IMR-90 (cell line): ENCODE measurements around the gene HLA-E. TPM values are rescaled to one million over a fixed set of nuclear protein-coding genes. Genes with fewer than 3 reads are reported as not detected.

Experiments
- ATAC-seq: fragments of 200-7000 bp; cut with Tn5 transposase; 2 replicates; pipeline ENCODE4 v1.9.1; 2020; ENCODE audit warnings: low read depth, mild to moderate bottlenecking, moderate library complexity
- BruUV-seq: library from RNA; stranded (reverse); fragments of 400-500 nt; replicated peaks from 2 replicates; lab custom pipeline; 2021; lab: Mats Ljungman, UMichigan
- CTCF ChIA-PET: fragments of 300-600 bp; formaldehyde crosslinking; extraction: SDS; loops from one replicate; lab custom pipeline; 2021; ENCODE audit warnings: antibody characterized with exemption; lab: Yijun Ruan, JAX
- POLR2A ChIA-PET: fragments of 300-600 bp; sonication (Branson Sonifier 250); formaldehyde crosslinking; loops from one replicate; lab custom pipeline; 2022; ENCODE audit warnings: antibody characterized with exemption; ENCODE audit not compliant: unreplicated experiment; lab: Charles Lee
- DNase-seq: peaks from one replicate; pipeline ENCODE4 v3.0.0; 2013
- H2AFZ ChIP-seq: replicated peaks from 2 replicates; pipeline ENCODE3; 2013; ENCODE audit warnings: low read length, mild to moderate bottlenecking; ENCODE audit not compliant: poor library complexity
- H2AK5ac ChIP-seq: 2 replicates; pipeline ENCODE4 v1.6.1; 2013; ENCODE audit warnings: low read depth, low read length, inconsistent platforms
- H2AK9ac ChIP-seq: replicated peaks from 2 replicates; pipeline ENCODE3; 2013; ENCODE audit warnings: mild to moderate bottlenecking, low read depth, low read length, moderate library complexity; ENCODE audit not compliant: poor library complexity
- H2BK120ac ChIP-seq: 2 replicates; pipeline ENCODE4 v1.6.1; 2013; ENCODE audit warnings: low read depth, low read length, inconsistent platforms
- H2BK15ac ChIP-seq: 3 replicates; pipeline ENCODE4 v1.6.1; 2013; ENCODE audit warnings: low read depth, low read length, inconsistent platforms
- H2BK20ac ChIP-seq: 2 replicates; pipeline ENCODE4 v1.6.1; 2013; ENCODE audit warnings: low read depth, mild to moderate bottlenecking, inconsistent platforms, low read length, moderate library complexity
- H2BK5ac ChIP-seq: 2 replicates; pipeline ENCODE4 v1.6.1; 2013; ENCODE audit warnings: mild to moderate bottlenecking, low read depth, low read length, inconsistent platforms; ENCODE audit not compliant: poor library complexity, severe bottlenecking
- H3K14ac ChIP-seq: replicated peaks from 2 replicates; pipeline ENCODE4 v1.6.1; 2013; ENCODE audit warnings: low read depth, low read length, inconsistent platforms
- H3K18ac ChIP-seq: 2 replicates; pipeline ENCODE4 v1.6.1; 2013; ENCODE audit warnings: low read depth, low read length, control low read depth
- H3K23ac ChIP-seq: 2 replicates; pipeline ENCODE4 v1.6.1; 2013; ENCODE audit warnings: low read depth, low read length, inconsistent platforms
- H3K27ac ChIP-seq: 2 replicates; pipeline ENCODE4 v1.5.1; 2013; ENCODE audit warnings: mild to moderate bottlenecking, control low read depth, low read length; ENCODE audit not compliant: insufficient read depth
- H3K27me3 ChIP-seq: 2 replicates; pipeline ENCODE4 v1.6.1; 2013; ENCODE audit warnings: low read length; ENCODE audit not compliant: control insufficient read depth, insufficient read depth
- H3K36me3 ChIP-seq: 2 replicates; pipeline ENCODE4 v1.6.1; 2013; ENCODE audit warnings: low read length, mixed read lengths; ENCODE audit not compliant: control insufficient read depth, insufficient read depth
- H3K4ac ChIP-seq: 2 replicates; pipeline ENCODE4 v1.6.1; 2013; ENCODE audit warnings: low read depth, low read length, inconsistent platforms
- H3K4me1 ChIP-seq: 2 replicates; pipeline ENCODE4 v1.6.1; 2013; ENCODE audit warnings: low read length, mixed read lengths; ENCODE audit not compliant: control insufficient read depth, insufficient read depth
- H3K4me2 ChIP-seq: 2 replicates; pipeline ENCODE4 v1.6.1; 2013; ENCODE audit warnings: low read depth, mild to moderate bottlenecking, control low read depth, low read length, moderate library complexity
- H3K4me3 ChIP-seq: 2 replicates; pipeline ENCODE4 v1.5.1; 2013; ENCODE audit warnings: low read depth, mild to moderate bottlenecking, control low read depth, low read length, moderate library complexity; ENCODE audit not compliant: insufficient read depth
- H3K56ac ChIP-seq: 2 replicates; pipeline ENCODE4 v1.6.1; 2013; ENCODE audit warnings: low read length, inconsistent platforms; ENCODE audit not compliant: insufficient read depth; ENCODE audit errors: extremely low read depth
- H3K79me1 ChIP-seq, 2 experiments: 2 replicates each; pipeline ENCODE4 v1.6.1; 2013; ENCODE audit warnings: low read length in 2 of 2, inconsistent platforms in 1 of 2, low read depth in 1 of 2
- H3K9ac ChIP-seq: 2 replicates; pipeline ENCODE4 v1.6.1; 2013; ENCODE audit warnings: low read depth, low read length, control low read depth
- H3K9me1 ChIP-seq: 2 replicates; pipeline ENCODE4 v1.6.1; 2013; ENCODE audit warnings: low read length, inconsistent platforms; ENCODE audit not compliant: insufficient read depth
- H3K9me3 ChIP-seq: 2 replicates; pipeline ENCODE4 v1.6.1; 2013; ENCODE audit warnings: low read length; ENCODE audit not compliant: control insufficient read depth, insufficient read depth
- H4K20me1 ChIP-seq: 2 replicates; pipeline ENCODE4 v1.6.1; 2013; ENCODE audit warnings: low read length, inconsistent platforms; ENCODE audit not compliant: insufficient read depth
- H4K5ac ChIP-seq: 2 replicates; pipeline ENCODE4 v1.6.1; 2013; ENCODE audit warnings: mild to moderate bottlenecking, low read depth, low read length, control low read depth
- H4K8ac ChIP-seq, 2 experiments: 2 replicates each; pipeline ENCODE4 v1.6.1; 2013; ENCODE audit warnings: low read depth in 2 of 2, low read length in 2 of 2, control low read depth in 1 of 2, inconsistent platforms in 1 of 2
- H4K91ac ChIP-seq: 2 replicates; pipeline ENCODE4 v1.6.1; 2013; ENCODE audit warnings: low read depth, low read length, inconsistent platforms; ENCODE audit not compliant: insufficient read depth
- BHLHE40 ChIP-seq: fragments of 150-350 bp; IDR thresholded peaks from 2 replicates; pipeline ENCODE4 v1.6.1; 2016; ENCODE audit warnings: mild to moderate bottlenecking, low read depth, low read length
- CEBPB ChIP-seq: IDR thresholded peaks from 2 replicates; pipeline ENCODE4 v1.6.1; 2012; ENCODE audit warnings: low read depth, low read length, improper control_type of control experiment
- CHD1 ChIP-seq: IDR thresholded peaks from 2 replicates; pipeline ENCODE4 v1.6.1; 2012; ENCODE audit warnings: low read depth, low read length, improper control_type of control experiment
- ELK1 ChIP-seq: fragments of 150-350 bp; IDR thresholded peaks from 2 replicates; pipeline ENCODE4 v1.6.1; 2016; ENCODE audit warnings: low read depth, mild to moderate bottlenecking, low read length, moderate library complexity, borderline replicate concordance
- FOS ChIP-seq: fragments of 150-350 bp; IDR thresholded peaks from 2 replicates; pipeline ENCODE4 v1.6.1; 2016; ENCODE audit warnings: low read depth, low read length
- MAFK ChIP-seq: IDR thresholded peaks from 2 replicates; pipeline ENCODE4 v1.6.1; 2012; ENCODE audit warnings: low read depth, low read length, improper control_type of control experiment
- MAZ ChIP-seq: IDR thresholded peaks from 2 replicates; pipeline ENCODE4 v1.6.1; 2012; ENCODE audit warnings: low read depth, mild to moderate bottlenecking, low read length, improper control_type of control experiment, moderate library complexity, borderline replicate concordance
- MXI1 ChIP-seq: IDR thresholded peaks from 2 replicates; pipeline ENCODE4 v1.6.1; 2012; ENCODE audit warnings: low read depth, mild to moderate bottlenecking, low read length, moderate library complexity, borderline replicate concordance
- NFE2L2 ChIP-seq: fragments of 150-350 bp; IDR thresholded peaks from 2 replicates; pipeline ENCODE4 v1.6.1; 2016; ENCODE audit warnings: low read depth, mild to moderate bottlenecking, low read length
- POLR2A ChIP-seq: IDR thresholded peaks from 2 replicates; pipeline ENCODE4 v1.6.1; 2012; ENCODE audit warnings: mild to moderate bottlenecking, low read depth, low read length
- RAD21 ChIP-seq: IDR thresholded peaks from 2 replicates; pipeline ENCODE4 v1.6.1; 2012; ENCODE audit warnings: low read length, improper control_type of control experiment
- RCOR1 ChIP-seq: IDR thresholded peaks from 2 replicates; pipeline ENCODE4 v1.6.1; 2012; ENCODE audit warnings: mild to moderate bottlenecking, low read length, improper control_type of control experiment; ENCODE audit not compliant: insufficient replicate concordance
- RFX5 ChIP-seq: IDR thresholded peaks from 2 replicates; pipeline ENCODE4 v1.8.0; 2012; ENCODE audit warnings: low read depth, mild to moderate bottlenecking, low read length, moderate library complexity
- SMC3 ChIP-seq: fragments of 150-350 bp; IDR thresholded peaks from 2 replicates; pipeline ENCODE4 v1.6.1; 2016; ENCODE audit warnings: low read depth, mild to moderate bottlenecking, antibody characterized with exemption, low read length, moderate library complexity
- USF2 ChIP-seq: fragments of 150-350 bp; IDR thresholded peaks from 2 replicates; pipeline ENCODE4 v1.6.1; 2017; ENCODE audit warnings: mild to moderate bottlenecking, antibody characterized with exemption, low read length, low read depth
- WGBS, 2 experiments: methylation state at CpG; one replicate each; pipeline versions ENCODE4 v1.1.5 to v1.1.7; 2013; ENCODE audit warnings: missing lambda C conversion rate in 2 of 2; ENCODE audit not compliant: insufficient read length in 1 of 2; ENCODE audit errors: extremely low coverage in 2 of 2; 5-methylcytosine and 5-hydroxymethylcytosine counted together
- dilution Hi-C: fragments of 300-500 bp; cut with HindIII; formaldehyde crosslinking; loops from one replicate; pipeline ENCODE4 v1.14.3; 2018; ENCODE audit warnings: low sequenced_read_pairs; ENCODE audit not compliant: unreplicated experiment
- in situ Hi-C: fragments of 300-500 bp; cut with MboI; formaldehyde crosslinking; loops from 3 replicates; pipeline ENCODE4 v1.14.3; 2019; ENCODE audit warnings: low sequenced_read_pairs, inconsistent platforms, mixed read lengths
- intact Hi-C: fragments of 100-400 bp; cut with micrococcal nuclease; formaldehyde crosslinking; loops from 2 replicates; pipeline ENCODE4 v1.10.0; 2022
- polyA plus RNA-seq, 3 experiments: library from polyadenylated mRNA; depleted of rRNA; stranded (reverse); fragments of >200 nt; gene quantifications; 2 replicates each; pipeline ENCODE4 v1.2.3, GENCODE V29; 2012; ENCODE audit warnings: low replicate concordance in 1 of 3
- total RNA-seq: library from RNA; depleted of rRNA; stranded (reverse); fragments of >200 nt; gene quantifications from 2 replicates; pipeline ENCODE4 v1.2.3, GENCODE V29; 2012
- TF ChIP-seq, protein P1 (sequence below): conservative IDR thresholded peaks from 2 replicates; pipeline ENCODE4 v1.5.1; 2012; ENCODE audit warnings: mild to moderate bottlenecking, low read depth, low read length, improper control_type of control experiment

The HLA-E gene
- total and polyA plus RNA-seq, 2 of the 4 experiments (the other 2 are of a cell fraction) = 83.6 to 84.8 TPM

DNA sequence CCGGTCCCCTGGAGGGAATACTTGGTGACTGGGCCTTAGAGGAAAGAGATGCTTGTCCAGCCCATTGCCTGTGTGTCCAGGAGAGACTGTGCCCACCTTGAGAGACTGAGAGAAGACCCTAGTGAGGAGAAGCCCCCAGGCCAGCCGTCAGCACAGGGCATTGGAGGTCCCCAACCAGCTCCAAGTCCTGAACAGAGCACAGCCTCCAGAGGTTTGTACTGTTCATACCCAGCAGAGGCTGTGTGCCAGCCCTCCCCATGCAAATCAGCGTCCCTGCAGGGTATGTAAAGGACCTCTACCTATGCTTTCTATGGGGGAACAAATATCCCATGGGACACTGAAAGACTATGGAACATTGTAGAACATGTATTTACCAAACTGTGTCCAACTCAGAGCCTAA lies 8.4 kb downstream of the HLA-E start:
- Histone ChIP-seq H2AK5ac (no peak overlapping the region), H3K27ac (no peak overlapping the region), H4K5ac (no peak overlapping the region), H3K4me2 (no peak overlapping the region), H3K4ac (0 out of 2 replicates have a peak overlapping the region, but pooled peaks have one; percentile 0), H3K4me1 (peaks cover 9% of the 10 kb centered on the region), H3K18ac (no peak overlapping the region), H3K14ac (no peak overlapping the region), H4K91ac (no peak overlapping the region), H2AK9ac (no peak overlapping the region), H3K36me3 (peaks cover 6% of the 10 kb centered on the region), H3K4me3 (no peak overlapping the region), H2AFZ (peak overlapping the region; percentile 41), H4K8ac (no peak overlapping the region), H2BK120ac (no peak overlapping the region), H3K9me1 (peaks cover 6% of the 10 kb centered on the region; the same call in 1 of the 2 replicates), H2BK20ac (no peak overlapping the region), H3K27me3 (no peaks in the 10 kb centered on the region), H4K20me1 (peaks cover 6% of the 10 kb centered on the region; the same call in 1 of the 2 replicates), H3K23ac (no peak overlapping the region), H3K9ac (no peak overlapping the region), H3K56ac (no peak overlapping the region), H2BK5ac (no peak overlapping the region), H3K9me3 (no peaks in the 10 kb centered on the region), H2BK15ac (no peak overlapping the region; the same call in 2 of the 3 replicates), H3K79me1 (peaks cover 0 to 2% of the 10 kb centered on the region in 2 experiments; a peak in 2 of 4 replicates)
- POLR2A ChIA-PET = no interaction called here
- dilution Hi-C loops (no loop called here), in situ Hi-C loops (loop anchor here (25.0 kb wide), 1 partner anchor 590 kb away; no protein-coding TSS in a partner anchor), intact Hi-C loops (no loop called here)
- CTCF ChIA-PET = no interaction called here
- TF ChIP-seq MAZ (no peak), POLR2A (no peak), USF2 (no peak), FOS (no peak), RCOR1 (no peak), MAFK (no peak), CHD1 (no peak), ELK1 (no peak), BHLHE40 (no peak), NFE2L2 (no peak), CEBPB (no peak), SMC3 (no peak), RAD21 (no peak), MXI1 (no peak), RFX5 (no peak)
- TF ChIP-seq, protein P1, sequence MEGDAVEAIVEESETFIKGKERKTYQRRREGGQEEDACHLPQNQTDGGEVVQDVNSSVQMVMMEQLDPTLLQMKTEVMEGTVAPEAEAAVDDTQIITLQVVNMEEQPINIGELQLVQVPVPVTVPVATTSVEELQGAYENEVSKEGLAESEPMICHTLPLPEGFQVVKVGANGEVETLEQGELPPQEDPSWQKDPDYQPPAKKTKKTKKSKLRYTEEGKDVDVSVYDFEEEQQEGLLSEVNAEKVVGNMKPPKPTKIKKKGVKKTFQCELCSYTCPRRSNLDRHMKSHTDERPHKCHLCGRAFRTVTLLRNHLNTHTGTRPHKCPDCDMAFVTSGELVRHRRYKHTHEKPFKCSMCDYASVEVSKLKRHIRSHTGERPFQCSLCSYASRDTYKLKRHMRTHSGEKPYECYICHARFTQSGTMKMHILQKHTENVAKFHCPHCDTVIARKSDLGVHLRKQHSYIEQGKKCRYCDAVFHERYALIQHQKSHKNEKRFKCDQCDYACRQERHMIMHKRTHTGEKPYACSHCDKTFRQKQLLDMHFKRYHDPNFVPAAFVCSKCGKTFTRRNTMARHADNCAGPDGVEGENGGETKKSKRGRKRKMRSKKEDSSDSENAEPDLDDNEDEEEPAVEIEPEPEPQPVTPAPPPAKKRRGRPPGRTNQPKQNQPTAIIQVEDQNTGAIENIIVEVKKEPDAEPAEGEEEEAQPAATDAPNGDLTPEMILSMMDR = no peak
- no peak for ATAC-seq
- DNase-seq = no peak
- no TSS peak for BruUV-seq
- WGBS, 2 experiments = no CpG with 5 or more reads among the region's 3 CpGs
